ENCODE results near the gene ANKRD63. TPM values are rescaled to one million over a fixed set of nuclear protein-coding genes. Genes with fewer than 3 reads are reported as not detected.

The ANKRD63 gene
- total RNA-seq, 2 donors from 2014 or later: 0.65 TPM; not detected in 1

DNA sequence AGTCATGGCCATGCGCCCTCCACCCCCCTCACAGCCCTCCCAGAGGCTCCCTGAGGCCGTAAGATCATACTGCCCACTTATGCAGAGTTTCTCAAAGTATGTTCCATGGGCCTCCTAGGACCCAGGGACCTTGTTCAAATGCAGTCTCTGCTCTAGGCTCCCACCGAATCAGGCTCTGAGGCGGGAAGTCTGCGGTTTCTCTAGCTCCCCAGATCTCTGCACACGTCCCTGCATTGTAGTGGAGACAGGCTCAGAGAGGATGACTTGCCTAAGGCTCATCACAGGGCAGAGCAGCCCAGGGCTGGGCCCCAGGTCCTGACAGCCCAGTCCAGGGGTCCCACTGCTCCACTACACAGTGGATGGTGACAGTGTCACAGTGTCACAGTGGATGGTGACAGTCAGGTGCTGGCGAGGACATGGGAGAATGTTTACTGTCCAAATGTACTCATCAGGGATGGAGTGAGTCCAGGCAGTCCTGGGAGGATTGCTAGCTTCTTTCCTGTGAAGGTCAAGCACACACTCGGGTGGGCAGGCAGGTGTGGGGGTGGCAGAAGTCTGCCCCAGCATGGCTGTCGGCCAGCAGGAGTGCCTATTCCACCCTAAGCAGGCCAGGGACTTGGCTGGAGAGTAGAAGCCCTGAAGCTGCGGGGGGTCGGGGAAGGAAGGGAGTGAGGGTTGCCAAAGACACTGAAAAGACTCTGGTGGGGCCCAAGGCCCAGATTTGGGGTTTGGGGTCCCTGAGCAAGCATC, 12.4 kb downstream of the ANKRD63 start:
- no peak for DNase-seq
- intact Hi-C loops (cut with DNase I): loop anchor here in 1 of 2 donors (5.0 kb wide), 2 partner anchors 48 to 223 kb away; no protein-coding TSS in a partner anchor
- no peak for ATAC-seq

DNA sequence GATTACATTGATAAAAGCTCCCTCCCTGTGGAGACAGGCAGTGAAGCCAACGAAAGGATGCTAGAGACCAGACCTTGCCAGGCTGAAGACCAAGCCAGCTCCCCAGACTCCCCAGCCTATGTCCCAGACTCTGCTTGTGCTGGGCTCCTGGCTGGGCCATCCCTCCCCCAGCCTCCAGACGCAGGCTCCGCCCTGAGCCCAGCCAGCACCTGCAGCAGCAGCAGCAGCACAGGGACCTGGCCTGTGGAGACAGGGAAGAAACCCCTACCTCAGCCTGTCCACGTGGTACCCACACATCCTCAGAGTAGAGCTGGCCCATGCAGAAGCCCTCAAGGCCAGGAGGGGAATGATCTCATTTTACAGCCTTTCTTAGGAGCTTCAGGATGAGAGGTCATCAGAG, 13.3 kb downstream of the ANKRD63 start:
- ATAC-seq (no peak), DNase-seq (no peak)
- intact Hi-C loops (cut with DNase I): loop anchor here (5.0 to 10.0 kb wide), 3 partner anchors 47 to 222 kb away; no protein-coding TSS in a partner anchor

DNA sequence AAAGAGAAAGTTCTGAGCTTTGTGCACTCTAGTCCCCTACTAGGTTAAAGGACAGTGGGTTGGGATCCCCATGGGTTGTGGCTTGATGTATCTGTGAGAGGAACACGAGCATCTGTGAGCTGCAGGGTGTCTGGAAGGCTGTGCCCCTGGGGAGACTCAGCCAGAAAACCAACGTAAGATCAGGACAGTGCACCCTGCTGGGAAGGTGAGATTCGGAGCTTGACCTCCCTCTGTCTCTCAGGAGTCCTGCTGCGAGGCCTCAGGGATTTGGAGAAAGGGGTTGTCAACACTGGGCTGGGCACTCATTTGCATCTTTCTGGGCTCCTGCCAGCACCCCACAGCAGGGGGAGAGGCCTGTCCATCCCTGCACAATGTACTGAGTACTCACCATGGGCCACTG, 15.2 kb downstream of the ANKRD63 start:
- intact Hi-C loops (cut with DNase I): loop anchor here in 1 of 2 donors (10.0 kb wide), 1 partner anchor 153 kb away; no protein-coding TSS in a partner anchor
- DNase-seq: no peak
- no peak for ATAC-seq

DNA sequence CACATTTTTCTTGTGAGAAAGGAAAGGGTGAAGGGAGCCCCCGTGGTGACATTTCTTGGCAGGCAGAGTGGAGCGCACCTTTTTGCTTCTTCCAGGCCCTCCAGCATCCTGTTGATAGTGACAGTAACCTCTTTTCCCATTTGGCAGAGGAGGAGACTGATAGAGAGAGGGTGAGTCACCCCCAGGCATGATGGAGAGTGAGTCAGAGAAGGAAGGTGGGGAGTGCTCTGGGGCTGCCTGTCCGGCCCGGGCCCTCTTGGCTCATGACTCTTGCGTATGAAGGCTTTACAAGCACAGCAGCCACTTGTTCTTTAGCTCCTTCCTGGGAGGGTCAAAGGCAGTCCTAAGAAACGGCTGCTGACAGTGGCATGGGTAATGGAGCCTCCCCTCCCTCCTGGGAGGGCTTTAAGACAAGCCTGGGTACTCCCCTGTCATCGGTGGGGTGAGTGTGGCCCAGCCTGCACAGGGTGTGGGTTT, 16.0 kb downstream of the ANKRD63 start:
- no peak for DNase-seq
- peak; percentile 60 to 98 for ATAC-seq
- intact Hi-C loops (cut with DNase I): loop anchor here in 1 of 2 donors (10.0 kb wide), 1 partner anchor 152 kb away; no protein-coding TSS in a partner anchor

DNA sequence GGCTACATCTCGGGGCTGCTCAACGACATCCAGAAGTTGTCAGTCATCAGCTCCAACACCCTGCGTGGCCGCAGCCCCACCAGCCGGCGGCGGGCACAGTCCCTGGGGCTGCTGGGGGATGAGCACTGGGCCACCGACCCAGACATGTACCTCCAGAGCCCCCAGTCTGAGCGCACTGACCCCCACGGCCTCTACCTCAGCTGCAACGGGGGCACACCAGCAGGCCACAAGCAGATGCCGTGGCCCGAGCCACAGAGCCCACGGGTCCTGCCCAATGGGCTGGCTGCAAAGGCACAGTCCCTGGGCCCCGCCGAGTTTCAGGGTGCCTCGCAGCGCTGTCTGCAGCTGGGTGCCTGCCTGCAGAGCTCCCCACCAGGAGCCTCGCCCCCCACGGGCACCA, 17.0 kb downstream of the ANKRD63 start:
- ATAC-seq (no peak), DNase-seq (no peak)
- intact Hi-C loops (cut with DNase I): loop anchor here in 1 of 2 donors (10.0 kb wide), 1 partner anchor 151 kb away; no protein-coding TSS in a partner anchor

DNA sequence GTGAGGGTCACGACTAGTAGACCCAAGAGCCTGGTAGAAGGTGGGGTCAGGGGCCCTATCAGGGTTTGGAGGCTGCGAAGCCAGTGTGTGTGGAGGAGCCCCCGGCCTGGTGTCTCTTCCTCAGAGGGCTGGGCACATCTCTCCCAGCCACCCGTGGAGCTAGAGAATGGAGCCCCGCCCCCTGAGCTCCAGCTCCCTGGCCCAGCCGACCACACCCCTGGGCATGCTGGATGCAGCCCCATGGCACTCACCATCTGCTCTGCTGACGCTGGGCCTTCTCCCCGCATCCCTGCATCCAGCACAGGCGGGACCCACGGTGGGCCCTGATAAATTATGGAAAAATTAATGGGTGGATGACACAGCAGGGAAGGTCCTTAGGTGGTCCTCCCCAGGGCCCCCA, 17.5 kb downstream of the ANKRD63 start:
- ATAC-seq (no peak), DNase-seq (no peak)
- intact Hi-C loops (cut with DNase I): loop anchor here in 1 of 2 donors (10.0 kb wide), 1 partner anchor 151 kb away; no protein-coding TSS in a partner anchor

DNA sequence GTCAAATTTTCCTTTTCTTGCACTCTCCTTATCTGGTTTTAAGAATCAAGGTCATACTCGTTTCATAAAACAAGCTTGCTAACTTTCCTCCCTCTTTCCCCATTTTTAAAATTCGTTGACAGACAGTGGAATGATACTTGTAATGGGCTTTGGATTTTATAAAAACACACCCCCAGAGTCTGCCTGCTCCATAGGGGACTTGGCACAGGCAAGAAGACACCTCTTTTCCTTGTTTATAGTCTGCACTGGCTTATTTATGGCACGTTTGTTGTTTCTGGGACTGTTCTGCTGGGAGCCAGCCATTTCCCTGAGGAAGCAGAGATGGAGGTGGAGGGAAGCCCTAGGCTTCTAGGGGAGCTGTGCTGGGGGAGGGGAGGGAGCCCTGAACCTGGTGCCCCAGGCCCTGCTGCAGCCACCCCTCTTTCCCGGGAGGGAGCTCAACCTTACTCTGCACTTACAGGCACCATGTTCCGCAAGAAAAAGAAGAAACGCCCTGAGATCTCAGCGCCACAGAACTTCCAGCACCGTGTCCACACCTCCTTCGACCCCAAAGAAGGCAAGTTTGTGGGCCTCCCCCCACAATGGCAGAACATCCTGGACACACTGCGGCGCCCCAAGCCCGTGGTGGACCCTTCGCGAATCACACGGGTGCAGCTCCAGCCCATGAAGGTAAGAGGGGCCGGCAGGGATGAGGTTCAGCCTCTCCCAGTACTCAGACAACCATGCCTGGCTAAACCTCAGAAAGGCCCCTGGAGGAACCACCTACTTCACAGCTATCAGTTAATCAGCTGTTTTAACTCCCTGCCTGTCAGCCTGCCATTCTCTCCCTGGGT, 18.3 kb downstream of the ANKRD63 start:
- ATAC-seq (no peak), DNase-seq (no peak)
- intact Hi-C loops (cut with DNase I): loop anchor here in 1 of 2 donors (10.0 kb wide), 1 partner anchor 150 kb away; no protein-coding TSS in a partner anchor

DNA sequence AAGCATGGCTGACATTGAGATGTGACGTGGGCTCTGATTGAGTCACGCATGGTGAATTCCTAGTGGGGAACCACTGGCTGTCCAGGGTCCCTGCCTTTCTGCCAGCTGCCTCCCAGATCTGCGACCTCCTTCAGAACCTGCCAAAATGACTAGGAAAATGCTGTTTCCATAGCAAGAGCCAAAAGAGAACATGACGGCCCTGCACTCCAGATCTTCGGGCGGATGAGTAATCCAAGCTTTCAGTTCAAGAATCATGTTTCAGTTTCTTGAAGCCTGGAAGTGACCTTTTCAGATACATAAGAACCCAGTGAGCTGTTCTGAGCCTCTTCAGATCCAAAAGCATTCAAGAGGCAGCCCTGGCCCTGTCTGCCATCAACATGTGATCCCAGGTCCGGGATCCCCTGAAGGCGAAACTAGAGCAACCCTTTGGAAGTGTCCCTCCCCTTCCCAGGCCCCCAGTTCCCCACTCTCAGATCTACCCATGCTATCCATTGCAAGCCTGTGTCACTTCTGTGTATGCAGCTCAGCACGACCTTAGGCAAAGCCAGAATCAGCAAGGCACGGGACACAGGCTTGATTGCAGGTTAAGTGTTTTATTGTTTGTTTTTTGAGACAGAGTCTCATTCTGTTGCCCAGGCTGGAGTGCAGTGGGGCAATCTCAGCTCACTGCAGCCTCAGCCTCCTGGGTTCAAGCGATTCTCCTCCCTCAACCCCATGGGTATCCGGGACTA, 19.7 kb downstream of the ANKRD63 start:
- intact Hi-C loops (cut with DNase I): loop anchor here in 1 of 2 donors (10.0 kb wide), 1 partner anchor 148 kb away; no protein-coding TSS in a partner anchor
- no peak for DNase-seq
- ATAC-seq: no peak

DNA sequence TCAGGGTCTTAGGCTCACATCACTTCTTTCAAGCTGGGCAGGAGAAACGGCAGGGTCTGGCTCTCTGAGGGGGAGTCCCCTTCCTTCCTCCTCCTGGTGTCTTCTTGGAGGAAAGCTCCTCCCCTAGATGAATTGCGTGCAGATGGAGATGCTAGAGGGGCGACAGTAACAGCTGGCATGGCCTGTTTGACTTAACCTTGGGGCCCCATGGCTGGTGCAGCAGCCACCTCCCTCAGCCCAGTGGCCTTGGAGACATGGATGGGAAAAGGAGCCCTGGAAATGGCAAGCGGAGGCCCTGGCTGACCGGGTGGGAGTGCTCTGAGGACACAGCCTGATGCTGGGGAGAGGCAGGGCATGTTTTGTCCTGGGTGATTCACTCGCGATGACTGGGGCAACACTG, 23.8 kb downstream of the ANKRD63 start:
- no peak for ATAC-seq
- intact Hi-C loops (cut with DNase I): no loop called here
- no peak for DNase-seq

DNA sequence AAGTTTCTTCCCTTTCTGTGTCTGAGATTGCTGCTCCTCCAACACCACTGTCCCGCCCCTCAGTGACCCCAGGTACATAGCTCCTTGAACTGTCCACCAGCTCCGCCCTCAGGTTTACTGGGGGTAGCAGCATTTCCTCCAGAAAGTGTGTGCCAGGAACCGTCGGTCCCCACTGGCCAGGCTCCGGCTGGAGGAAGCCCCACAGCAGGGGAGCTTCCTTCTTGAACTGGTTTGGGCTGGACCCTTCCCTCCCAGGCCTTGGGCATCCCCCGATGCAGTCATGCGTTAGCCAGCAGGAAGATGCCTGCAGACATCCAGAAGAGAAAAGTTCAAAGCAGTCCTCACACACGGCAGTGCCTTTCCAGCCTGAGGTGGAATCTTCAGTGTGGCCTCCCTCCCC, 24.3 kb downstream of the ANKRD63 start:
- no peak for DNase-seq
- no peak for ATAC-seq
- intact Hi-C loops (cut with DNase I): no loop called here

DNA sequence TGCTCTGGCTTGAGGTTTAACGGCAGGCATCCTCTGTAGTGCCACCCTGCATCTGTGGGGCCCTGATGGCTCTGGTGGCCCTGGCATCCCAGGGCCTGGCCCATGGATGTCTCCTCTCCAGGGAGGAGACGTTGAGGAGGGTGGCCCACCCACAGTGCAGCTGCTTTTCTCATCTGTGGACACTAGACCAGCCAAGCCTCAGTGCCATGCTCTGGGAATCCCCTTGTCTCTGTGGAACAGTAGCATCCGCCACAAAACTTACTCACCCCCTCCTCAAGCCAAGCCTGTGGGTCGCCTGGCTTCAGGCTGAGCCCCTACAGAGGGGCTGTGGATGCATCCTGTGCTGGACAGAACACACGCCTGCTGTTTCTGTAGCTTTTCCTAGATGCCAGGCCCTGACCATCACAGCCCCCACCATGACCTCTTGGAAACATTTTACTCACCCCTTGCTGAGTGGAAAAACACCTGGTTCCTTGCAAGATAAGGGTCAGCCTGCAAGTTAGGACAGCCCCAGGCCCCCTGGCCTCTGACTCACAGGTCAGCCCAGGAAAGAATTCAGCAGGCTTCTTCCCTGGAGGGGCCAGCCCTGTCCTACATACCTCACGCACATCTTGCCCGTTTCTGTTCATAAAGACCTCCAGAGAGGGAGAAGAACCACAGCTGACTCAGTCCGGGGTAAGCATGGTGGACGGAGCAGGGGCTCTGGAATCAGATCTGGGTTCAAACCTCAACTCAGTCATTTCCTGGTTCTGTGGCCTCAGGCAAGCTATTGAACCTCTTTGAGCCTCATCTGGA, 25.0 kb downstream of the ANKRD63 start:
- ATAC-seq (no peak), DNase-seq (no peak)
- intact Hi-C loops (cut with DNase I): no loop called here

DNA sequence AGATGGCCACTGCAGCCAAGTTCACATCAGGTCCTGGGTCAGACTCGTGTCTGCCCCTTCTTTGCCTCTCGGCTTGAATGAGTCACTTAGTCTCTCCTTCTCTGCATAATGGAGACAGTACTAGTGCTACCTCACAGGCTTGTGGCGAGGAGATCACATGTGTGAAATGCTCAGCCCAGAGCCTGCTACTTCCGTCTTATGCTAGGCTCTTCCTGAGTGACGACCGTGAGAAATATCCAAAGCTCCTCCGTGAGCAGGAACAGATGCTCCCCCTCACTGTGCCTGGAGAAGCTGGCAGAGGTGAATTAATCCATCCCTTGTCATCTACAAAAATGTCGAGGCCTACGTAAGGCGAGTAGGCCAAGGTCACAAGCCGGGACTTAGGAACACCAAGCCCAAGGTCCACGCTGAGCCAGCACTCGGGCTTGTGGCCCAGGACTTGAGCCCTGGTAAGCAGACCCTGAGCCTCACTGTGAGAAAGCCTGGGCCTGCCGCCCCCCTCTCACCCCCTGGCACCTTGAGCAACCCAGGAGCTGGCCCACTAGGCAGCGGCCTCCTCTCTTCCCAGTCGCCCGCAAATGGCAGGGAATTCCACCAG, 26.1 kb downstream of the ANKRD63 start:
- no peak for ATAC-seq
- DNase-seq: no peak
- intact Hi-C loops (cut with DNase I): no loop called here

DNA sequence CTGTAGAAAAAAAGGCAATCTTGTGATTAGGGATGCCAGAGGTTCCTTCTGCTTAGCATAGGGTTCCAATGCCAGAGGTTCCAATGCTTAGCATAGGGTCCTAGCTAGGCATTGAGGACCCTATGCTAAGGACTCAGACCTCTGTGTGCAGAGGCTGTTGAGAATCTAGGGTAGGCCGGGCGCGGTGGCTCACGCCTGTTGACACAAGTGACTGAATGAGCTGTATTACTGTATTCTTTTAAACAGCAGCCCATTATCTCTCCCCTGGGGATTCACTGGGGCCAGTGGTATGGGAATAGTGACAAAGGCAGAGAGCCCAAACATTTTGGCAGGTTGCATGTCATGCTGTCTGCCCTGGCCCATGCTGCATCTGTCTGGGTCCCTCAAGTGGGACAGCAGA, 27.8 kb downstream of the ANKRD63 start:
- intact Hi-C loops (cut with DNase I): no loop called here
- ATAC-seq (no peak), DNase-seq (no peak)

DNA sequence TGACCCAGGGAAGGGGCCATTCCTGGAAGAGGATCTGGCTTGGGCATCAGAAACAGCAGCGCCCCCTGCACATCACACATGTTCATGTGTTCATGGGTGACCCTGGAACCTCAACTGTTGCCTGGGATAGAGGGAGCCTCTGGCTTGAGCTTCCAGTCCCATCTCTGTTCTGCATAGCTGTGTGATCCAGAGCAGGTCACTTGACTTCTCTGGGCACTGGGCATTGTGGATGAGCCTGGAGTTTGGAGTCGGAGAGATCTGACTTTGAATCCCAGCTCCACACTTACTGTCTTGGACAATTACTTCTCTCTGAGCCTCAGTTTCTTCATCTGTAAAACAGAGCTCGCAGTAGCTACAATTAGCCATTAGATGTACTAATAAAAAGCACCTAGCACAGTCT, 28.4 kb downstream of the ANKRD63 start:
- DNase-seq (no peak), ATAC-seq (no peak)
- intact Hi-C loops (cut with DNase I): no loop called here

DNA sequence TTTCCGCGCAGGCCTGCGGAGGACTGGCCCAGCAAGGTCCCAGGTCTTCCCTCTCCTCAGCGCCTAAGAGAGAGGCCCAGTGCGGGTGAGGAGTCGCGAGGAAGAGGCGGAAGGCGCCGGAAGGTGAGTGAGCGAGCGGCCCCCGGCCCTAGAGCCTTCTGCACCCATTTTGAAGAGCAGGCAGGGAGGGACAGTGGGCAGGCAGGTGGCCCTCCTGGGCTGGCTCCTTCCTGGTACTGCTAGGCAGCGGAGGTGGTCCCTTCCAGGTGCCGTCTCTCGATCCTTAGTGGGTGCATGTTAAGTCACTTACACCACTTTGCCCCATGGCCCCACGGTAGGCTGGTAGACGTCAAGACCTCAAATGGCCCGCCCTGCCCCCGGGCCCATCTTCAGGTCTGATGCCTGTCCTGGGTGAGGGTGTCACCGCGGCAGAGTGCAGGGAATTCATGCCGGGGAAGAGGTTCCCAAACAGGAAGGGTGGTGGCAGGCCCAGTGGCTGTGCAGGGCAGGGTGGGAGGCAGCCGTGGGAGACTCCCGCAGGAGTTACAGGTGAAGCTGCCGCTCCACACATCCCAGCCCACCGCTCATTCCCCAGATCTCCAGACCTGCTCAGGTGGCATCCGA, 29.6 kb downstream of the ANKRD63 start:
- intact Hi-C loops (cut with DNase I): no loop called here
- DNase-seq (no peak), ATAC-seq (no peak)

DNA sequence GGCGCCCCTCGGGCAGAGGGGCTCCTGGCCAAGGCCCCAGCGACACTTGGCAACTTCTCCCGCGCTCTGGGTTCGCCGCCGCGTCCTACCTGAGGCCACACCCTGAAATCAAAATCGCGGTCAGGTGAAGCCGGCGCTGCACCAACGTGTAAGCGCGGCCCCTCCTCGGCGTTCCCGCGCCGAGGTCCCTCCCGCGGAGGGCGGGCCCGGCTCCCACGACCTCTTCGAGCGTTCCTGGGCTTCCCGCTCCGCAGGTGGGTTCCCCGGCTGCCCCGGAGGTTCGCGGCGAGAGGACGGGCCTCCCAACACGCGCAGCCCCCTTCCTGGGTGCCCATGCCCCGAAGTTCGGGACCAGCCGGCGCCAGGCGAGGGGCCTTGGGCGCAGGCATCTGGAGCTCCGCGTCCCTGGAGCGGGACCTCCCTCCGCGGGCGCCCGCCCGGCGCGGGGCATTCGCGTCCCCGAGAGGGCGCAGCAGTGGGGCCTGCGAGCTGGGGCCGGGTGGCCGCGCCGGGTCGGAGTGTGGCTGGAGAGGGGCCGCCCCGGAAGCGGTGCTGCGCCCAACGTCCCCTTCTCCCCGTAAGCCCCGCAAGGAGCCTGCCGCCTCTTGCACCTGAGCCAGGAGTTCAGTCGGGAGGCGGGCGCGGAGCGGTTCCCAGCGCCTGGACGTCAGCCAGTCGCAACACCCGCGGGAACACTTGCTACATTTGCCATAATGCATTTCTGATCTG, 30.3 kb downstream of the ANKRD63 start:
- DNase-seq (no peak), ATAC-seq (peak; percentile 56 to 63)
- intact Hi-C loops (cut with DNase I): no loop called here

DNA sequence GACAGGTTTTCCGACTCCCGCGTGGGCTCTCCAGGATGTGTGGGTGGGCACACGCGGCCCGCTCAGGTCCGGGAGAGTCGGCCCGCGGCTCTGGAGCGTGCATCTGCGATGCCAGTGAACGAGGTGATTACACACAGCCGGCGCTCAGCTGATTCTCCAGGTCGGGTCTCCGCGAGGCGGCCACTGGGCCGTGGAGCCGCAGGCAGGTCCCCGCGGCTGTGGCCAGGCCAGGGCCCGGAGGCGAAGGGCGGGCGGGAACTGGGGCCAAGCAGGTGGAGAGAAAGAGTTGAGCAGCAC, 30.8 kb downstream of the ANKRD63 start:
- ATAC-seq: peak; percentile 3 to 20
- no peak for DNase-seq

More for the DNA sequence above, 30.8 kb downstream of the ANKRD63 start:
- intact Hi-C loops (cut with DNase I): no loop called here

Data from left cardiac atrium (tissue), 4 donors.